Measurements from ENCODE around the gene CUL9. TPM values are rescaled to one million over a fixed set of nuclear protein-coding genes. Genes with fewer than 3 reads are reported as not detected.

Gene CUL9
- total RNA-seq, 1 donor from 2014 or later, result 29.0 TPM

GRCh38 chr6:43196337-43196736, 14.3 kb downstream of the CUL9 start:
- FAIRE-seq (no peak), DNase-seq (ENCODE audit: low read depth) (no peak)
- peaks cover 23% of the 10 kb centered on the region for H3K36me3 ChIP-seq (ENCODE audit: control insufficient read depth, insufficient read depth, low read length)
- no peak for TF ChIP-seq CTCF (IDR thresholded peaks at IDR 0.05; ENCODE audit: insufficient read depth, low read length, severe bottlenecking)
- no peak overlapping the region for H3K4me3 ChIP-seq (ENCODE audit: low read depth, low read length)
- H3K27me3 ChIP-seq (ENCODE audit: control insufficient read depth, insufficient read depth, low read length), result no peaks in the 10 kb centered on the region

- H3K36me3 ChIP-seq (ENCODE audit: control insufficient read depth, insufficient read depth, low read length), result peaks cover 32% of the 10 kb centered on the region
Measured at GRCh38 chr6:43199912-43200311, 17.9 kb downstream of the CUL9 start.

GRCh38 chr6:43200541-43200940, 18.5 kb downstream of the CUL9 start:
- Histone ChIP-seq H3K4me3 (ENCODE audit: low read depth, low read length) (no peak overlapping the region), H3K36me3 (ENCODE audit: control insufficient read depth, insufficient read depth, low read length) (peaks cover 33% of the 10 kb centered on the region), H3K27me3 (ENCODE audit: control insufficient read depth, insufficient read depth, low read length) (no peaks in the 10 kb centered on the region)
- FAIRE-seq (no peak), DNase-seq (ENCODE audit: low read depth) (no peak)
- no peak for TF ChIP-seq CTCF (IDR thresholded peaks at IDR 0.05; ENCODE audit: insufficient read depth, low read length, severe bottlenecking)

More at GRCh38 chr6:43199912-43200311, 17.9 kb downstream of the CUL9 start:
- Histone ChIP-seq H3K4me3 (ENCODE audit: low read depth, low read length) (no peak overlapping the region), H3K27me3 (ENCODE audit: control insufficient read depth, insufficient read depth, low read length) (no peaks in the 10 kb centered on the region)
- no peak for FAIRE-seq
- no peak for DNase-seq (ENCODE audit: low read depth)
- TF ChIP-seq CTCF (IDR thresholded peaks at IDR 0.05; ENCODE audit: insufficient read depth, low read length, severe bottlenecking), result no peak

- FAIRE-seq (no peak), DNase-seq (ENCODE audit: low read depth) (no peak)
- Histone ChIP-seq H3K36me3 (ENCODE audit: control insufficient read depth, insufficient read depth, low read length) (peaks cover 32% of the 10 kb centered on the region), H3K27me3 (ENCODE audit: control insufficient read depth, insufficient read depth, low read length) (no peaks in the 10 kb centered on the region), H3K4me3 (ENCODE audit: low read depth, low read length) (no peak overlapping the region)
- no peak for TF ChIP-seq CTCF (IDR thresholded peaks at IDR 0.05; ENCODE audit: insufficient read depth, low read length, severe bottlenecking)
Measured at GRCh38 chr6:43202451-43202850, 20.5 kb downstream of the CUL9 start.

- peaks cover 32% of the 10 kb centered on the region for H3K36me3 ChIP-seq (ENCODE audit: control insufficient read depth, insufficient read depth, low read length)
- H3K27me3 ChIP-seq (ENCODE audit: control insufficient read depth, insufficient read depth, low read length), result no peaks in the 10 kb centered on the region
- peak; percentile 55 for FAIRE-seq
- DNase-seq (ENCODE audit: low read depth), result no peak
- H3K4me3 ChIP-seq (ENCODE audit: low read depth, low read length), result no peak overlapping the region
- TF ChIP-seq CTCF (IDR thresholded peaks at IDR 0.05; ENCODE audit: insufficient read depth, low read length, severe bottlenecking), result no peak
Measured at GRCh38 chr6:43203029-43203717, 21.2 kb downstream of the CUL9 start.

GRCh38 chr6:43203718-43204095, 21.7 kb downstream of the CUL9 start:
- no peak for DNase-seq (ENCODE audit: low read depth)
- Histone ChIP-seq H3K4me3 (ENCODE audit: low read depth, low read length) (no peak overlapping the region), H3K27me3 (ENCODE audit: control insufficient read depth, insufficient read depth, low read length) (no peaks in the 10 kb centered on the region), H3K36me3 (ENCODE audit: control insufficient read depth, insufficient read depth, low read length) (peaks cover 30% of the 10 kb centered on the region)
- peak; percentile 90 for FAIRE-seq
- no peak for TF ChIP-seq CTCF (IDR thresholded peaks at IDR 0.05; ENCODE audit: insufficient read depth, low read length, severe bottlenecking)
